GM23248 (cell line): ENCODE results near the gene EGR1. TPM values are rescaled to one million over a fixed set of nuclear protein-coding genes. Genes with fewer than 3 reads are reported as not detected.
"Not testable (repeated sequence)": the region's sequence is repeated elsewhere in the genome, so short reads cannot be mapped to it uniquely, and the experiment has no call there.

ENCODE experiments used
- DNase-seq: peaks from one replicate; pipeline ENCODE4 v3.0.0-alpha.2; 2015
- H2AFZ ChIP-seq: fragments of 200-600 bp; sonication (generic); 2 replicates; pipeline ENCODE4 v1.6.1; 2016; ENCODE audit warnings: antibody characterized with exemption
- H3F3A ChIP-seq: fragments of 200-600 bp; sonication (generic); 2 replicates; pipeline ENCODE4 v1.6.1; 2016; ENCODE audit warnings: mild to moderate bottlenecking, antibody characterized with exemption, mixed run types; ENCODE audit not compliant: insufficient read depth
- H3K27ac ChIP-seq: fragments of 200-600 bp; sonication (generic); 2 replicates; pipeline ENCODE4 v1.5.1; 2016; ENCODE audit warnings: mild to moderate bottlenecking
- H3K27me3 ChIP-seq: fragments of 200-600 bp; sonication (generic); replicated peaks from 2 replicates; pipeline ENCODE4 v1.6.1; 2016; ENCODE audit warnings: mild to moderate bottlenecking; ENCODE audit not compliant: insufficient read depth
- H3K36me3 ChIP-seq: fragments of 200-600 bp; sonication (generic); 2 replicates; pipeline ENCODE4 v1.6.1; 2016; ENCODE audit warnings: low read depth, mild to moderate bottlenecking
- H3K4me1 ChIP-seq: fragments of 200-600 bp; sonication (generic); 2 replicates; pipeline ENCODE4 v1.6.1; 2016; ENCODE audit warnings: mild to moderate bottlenecking; ENCODE audit not compliant: insufficient read depth
- H3K4me2 ChIP-seq: fragments of 200-600 bp; sonication (generic); one replicate; pipeline ENCODE4 v1.6.1; 2016; ENCODE audit warnings: mild to moderate bottlenecking; ENCODE audit not compliant: unreplicated experiment
- H3K4me3 ChIP-seq: fragments of 200-600 bp; sonication (generic); 2 replicates; pipeline ENCODE4 v1.5.1; 2016; ENCODE audit warnings: mild to moderate bottlenecking
- H3K79me2 ChIP-seq: fragments of 200-600 bp; sonication (generic); 2 replicates; pipeline ENCODE4 v1.6.1; 2016; ENCODE audit warnings: mild to moderate bottlenecking; ENCODE audit not compliant: insufficient read depth
- H3K9ac ChIP-seq: fragments of 200-600 bp; sonication (generic); 2 replicates; pipeline ENCODE4 v1.6.1; 2016; ENCODE audit warnings: mild to moderate bottlenecking
- H3K9me2 ChIP-seq: fragments of 200-600 bp; sonication (generic); 2 replicates; pipeline ENCODE4 v1.6.1; 2016; ENCODE audit warnings: mixed run types, mild to moderate bottlenecking, moderate library complexity; ENCODE audit not compliant: insufficient read depth
- H3K9me3 ChIP-seq: fragments of 200-600 bp; sonication (generic); one replicate; pipeline ENCODE4 v1.6.1; 2017; ENCODE audit warnings: low read depth
- H4K20me1 ChIP-seq: fragments of 200-600 bp; sonication (generic); 2 replicates; pipeline ENCODE4 v1.6.0; 2016; ENCODE audit not compliant: insufficient read depth
- EZH2 ChIP-seq: fragments of 200-600 bp; sonication (generic); IDR thresholded peaks from 2 replicates; pipeline ENCODE4 v1.6.1; 2018; ENCODE audit warnings: antibody characterized with exemption, mild to moderate bottlenecking; ENCODE audit not compliant: insufficient read depth, poor library complexity, severe bottlenecking
- EZH2phosphoT487 ChIP-seq: fragments of 200-600 bp; sonication (generic); IDR thresholded peaks from 2 replicates; pipeline ENCODE4 v1.6.1; 2018; ENCODE audit warnings: antibody characterized with exemption, moderate library complexity, mild to moderate bottlenecking, low read depth; ENCODE audit not compliant: insufficient read depth
- WGBS, 2 experiments: methylation state at CpG; one replicate each; pipeline ENCODE4 v1.1.6; 2015 to 2017; ENCODE audit warnings: low lambda C conversion rate in 2 of 2, low coverage in 1 of 2; ENCODE audit errors: missing lambda C conversion rate in 2 of 2; 5-methylcytosine and 5-hydroxymethylcytosine counted together
- in situ Hi-C: fragments of 300-500 bp; cut with MboI; formaldehyde crosslinking; loops from 2 replicates; pipeline ENCODE4 v1.15.0; 2020
- polyA plus RNA-seq: library from polyadenylated mRNA; unstranded; fragments of >200 nt; fragmentation: Nextera tagmentation; extraction: Ambion mirVana; gene quantifications from 2 replicates; pipeline ENCODE4 v1.2.1, GENCODE V29; 2016
- total RNA-seq: library from RNA; depleted of rRNA; stranded (reverse); fragments of >200 nt; shearing (Covaris generic); gene quantifications from 2 replicates; pipeline ENCODE4 v1.2.3, GENCODE V29; 2014

The EGR1 gene
- total and polyA plus RNA-seq, 2 experiments from 2014 or later: 19.0 to 170 TPM

DNA sequence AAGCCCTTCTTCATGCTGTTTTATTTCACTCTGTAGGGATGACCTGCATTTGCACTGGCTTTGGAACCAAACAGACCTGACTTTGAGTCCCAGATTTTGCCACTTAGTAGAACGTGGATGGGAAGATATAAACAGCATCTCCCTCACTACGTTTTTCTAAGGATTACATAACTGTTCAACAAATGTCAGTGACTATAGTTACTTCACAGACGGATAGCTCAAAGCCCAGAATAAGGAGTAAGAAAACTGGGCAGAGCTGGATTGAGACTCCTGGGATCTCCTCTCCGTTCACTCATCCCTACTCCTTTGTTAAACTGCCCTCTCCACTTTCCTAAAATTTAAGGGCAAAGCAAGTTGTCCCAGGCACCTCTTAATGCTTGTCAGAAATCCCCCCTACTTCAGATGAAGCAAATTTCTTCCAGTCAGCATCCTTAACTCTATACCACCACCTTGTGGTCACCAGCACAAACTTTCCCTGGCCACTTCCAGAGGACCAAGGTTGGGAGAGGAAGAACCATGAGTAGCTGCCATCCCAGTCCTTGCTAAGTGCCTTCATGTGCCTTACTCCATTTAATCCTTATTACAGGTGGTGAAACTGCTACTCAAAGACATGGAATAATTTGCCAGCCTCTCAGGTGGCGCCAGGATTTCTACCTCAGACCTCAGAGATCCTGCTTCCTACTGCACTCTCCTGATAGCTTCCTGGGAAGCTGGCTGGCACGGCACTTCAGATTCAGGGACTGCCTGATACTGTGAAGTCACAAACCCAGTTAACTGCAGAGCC is 38.4 kb downstream of the EGR1 start:
- Histone ChIP-seq H3K4me1 (peaks cover 40% of the 10 kb centered on the region), H3K4me2 (no peak overlapping the region), H3K9me2 (no peaks in the 10 kb centered on the region), H3K9me3 (no peaks in the 10 kb centered on the region), H3K27ac (peak overlapping the region; percentile 12; the same call in 1 of the 2 replicates), H3K9ac (0 out of 2 replicates have a peak overlapping the region, but pooled peaks have one; percentile 17), H3K4me3 (no peak overlapping the region), H3F3A (peaks cover 40% of the 10 kb centered on the region), H3K36me3 (peaks cover 20% of the 10 kb centered on the region; the same call in 1 of the 2 replicates), H3K27me3 (no peaks in the 10 kb centered on the region), H4K20me1 (no peaks in the 10 kb centered on the region), H3K79me2 (peaks cover 17% of the 10 kb centered on the region), H2AFZ (no peak overlapping the region)
- DNase-seq: peak; percentile 80
- in situ Hi-C loops: no loop called here
- WGBS, 2 experiments: 17 to 20% methylated on average over 6 of the region's 6 CpGs
- TF ChIP-seq EZH2phosphoT487: no peak
- no peak for TF ChIP-seq EZH2

GRCh38 chr5:138504799-138505198 is 39.5 kb downstream of the EGR1 start:
- no peak overlapping the region for H2AFZ ChIP-seq
- H3K4me3 ChIP-seq: no peak overlapping the region
- TF ChIP-seq EZH2: no peak
- no peak for TF ChIP-seq EZH2phosphoT487
- no peaks in the 10 kb centered on the region for H3K9me2 ChIP-seq
- H3K4me2 ChIP-seq: no peak overlapping the region
- H3K36me3 ChIP-seq: peaks cover 23% of the 10 kb centered on the region; the same call in 1 of the 2 replicates
- no peaks in the 10 kb centered on the region for H3K27me3 ChIP-seq
- no peaks in the 10 kb centered on the region for H4K20me1 ChIP-seq
- 40 to 42% methylated on average over 4 of the region's 4 CpGs for WGBS, 2 experiments
- peaks cover 49% of the 10 kb centered on the region for H3K4me1 ChIP-seq
- H3F3A ChIP-seq: peaks cover 48% of the 10 kb centered on the region
- peaks cover 25% of the 10 kb centered on the region for H3K79me2 ChIP-seq
- H3K9me3 ChIP-seq: no peaks in the 10 kb centered on the region
- no peak overlapping the region for H3K27ac ChIP-seq
- DNase-seq: peak; percentile 42
- peak overlapping the region; percentile 11; the same call in 1 of the 2 replicates for H3K9ac ChIP-seq
- in situ Hi-C loops: no loop called here

- TF ChIP-seq EZH2 (no peak), EZH2phosphoT487 (no peak)
- Histone ChIP-seq H3K27ac (peak overlapping the region; percentile 94), H3K9me3 (no peaks in the 10 kb centered on the region), H3F3A (peaks cover 56% of the 10 kb centered on the region), H3K4me1 (peaks cover 49% of the 10 kb centered on the region), H3K4me2 (peak overlapping the region; percentile 13), H3K9ac (peak overlapping the region; percentile 71), H2AFZ (no peak overlapping the region), H4K20me1 (no peaks in the 10 kb centered on the region), H3K36me3 (peaks cover 36% of the 10 kb centered on the region), H3K27me3 (no peaks in the 10 kb centered on the region), H3K4me3 (no peak overlapping the region; the same call in 1 of the 2 replicates), H3K79me2 (peaks cover 44% of the 10 kb centered on the region), H3K9me2 (no peaks in the 10 kb centered on the region)
- WGBS, 2 experiments: 44 to 46% methylated on average over 10 of the region's 10 CpGs
- DNase-seq: peak; percentile 29
- in situ Hi-C loops: no loop called here
These were observed 41.4 kb downstream of the EGR1 start for GRCh38 chr5:138506370-138507306.

DNA sequence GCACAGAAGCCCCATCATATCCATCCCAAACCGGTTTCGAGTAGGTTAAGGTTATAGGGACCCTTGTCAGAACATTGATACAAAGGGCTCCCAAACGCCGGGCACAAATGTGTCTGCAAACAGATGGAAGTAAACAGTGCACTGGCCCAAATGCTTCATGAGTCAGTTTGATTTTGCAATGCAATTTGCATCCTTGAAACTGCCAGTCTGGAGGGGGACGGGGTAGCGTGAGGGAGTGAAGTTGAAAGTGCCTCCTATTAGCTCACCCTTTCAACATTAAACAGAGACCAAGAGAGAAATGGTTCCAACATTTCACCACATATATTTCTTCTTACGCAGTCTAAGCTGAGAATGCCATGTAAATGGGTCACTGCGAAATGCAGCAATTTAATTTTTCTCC is 42.2 kb downstream of the EGR1 start:
- H4K20me1 ChIP-seq, H3K9me2 ChIP-seq, H3K9me3 ChIP-seq, H2AFZ ChIP-seq, H3K27me3 ChIP-seq, in situ Hi-C loops: not testable (repeated sequence)
- peak; percentile 93 for DNase-seq
- Histone ChIP-seq H3K36me3 (peaks cover 42% of the 10 kb centered on the region), H3K27ac (peak overlapping the region; percentile 94), H3K4me3 (peak overlapping the region; percentile 47), H3F3A (peaks cover 56% of the 10 kb centered on the region), H3K4me2 (peak overlapping the region; percentile 74), H3K4me1 (peaks cover 41% of the 10 kb centered on the region), H3K79me2 (peaks cover 50% of the 10 kb centered on the region), H3K9ac (peak overlapping the region; percentile 72)
- WGBS, 2 experiments: 1 to 3% methylated on average over 8 of the region's 8 CpGs
- 0 out of 2 replicates have a peak, but pooled peaks have one; percentile 35 for TF ChIP-seq EZH2phosphoT487
